Fibroblast of villous mesenchyme (primary cell): ENCODE measurements around the gene TDRD7. TPM values are rescaled to one million over a fixed set of nuclear protein-coding genes. Genes with fewer than 3 reads are reported as not detected.

Experiments used
- DNase-seq: peaks from one replicate; pipeline ENCODE4 v3.0.0-alpha.2; 2010; ENCODE audit warnings: low read depth
- H3K4me3 ChIP-seq: 2 replicates; pipeline ENCODE4 v1.5.1; 2011; ENCODE audit warnings: low read depth, mild to moderate bottlenecking, low read length
- total RNA-seq: library from RNA; depleted of rRNA; stranded (reverse); fragments of >200 nt; gene quantifications from 2 replicates; pipeline ENCODE4 v1.2.3, GENCODE V29; 2012
- TF ChIP-seq, protein P1 (sequence below): IDR thresholded peaks from 2 replicates; pipeline ENCODE4 v1.5.1; 2012; ENCODE audit warnings: low read depth, mild to moderate bottlenecking, low read length; ENCODE audit not compliant: insufficient read depth

TDRD7 gene
- total RNA-seq, 1 donor, result 11.7 TPM

DNA sequence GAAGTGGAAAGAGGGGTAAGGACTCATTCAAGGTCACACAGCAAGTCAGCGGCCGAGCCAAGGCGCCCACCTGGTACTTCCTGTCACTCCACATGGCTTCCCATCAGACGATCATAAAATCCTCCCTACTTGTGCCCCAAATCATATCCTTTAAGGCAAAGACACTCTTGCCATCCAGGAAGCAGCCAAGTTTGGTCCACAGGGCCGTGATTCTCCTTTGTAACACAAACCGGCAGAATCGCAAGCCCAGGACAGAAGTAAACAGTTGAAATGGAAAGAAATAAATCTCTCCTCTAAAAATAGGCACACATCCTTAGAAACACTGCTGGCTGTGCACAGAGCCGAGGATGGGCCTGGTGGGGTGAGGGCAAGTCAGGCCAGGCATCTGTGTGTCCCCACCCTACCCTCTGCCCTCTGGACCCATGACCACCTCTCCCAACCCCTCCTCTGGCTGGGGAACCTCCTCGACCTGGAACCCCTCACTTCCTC lies 120.0 kb downstream of the TDRD7 start:
- DNase-seq, result no peak
- TF ChIP-seq, protein P1, sequence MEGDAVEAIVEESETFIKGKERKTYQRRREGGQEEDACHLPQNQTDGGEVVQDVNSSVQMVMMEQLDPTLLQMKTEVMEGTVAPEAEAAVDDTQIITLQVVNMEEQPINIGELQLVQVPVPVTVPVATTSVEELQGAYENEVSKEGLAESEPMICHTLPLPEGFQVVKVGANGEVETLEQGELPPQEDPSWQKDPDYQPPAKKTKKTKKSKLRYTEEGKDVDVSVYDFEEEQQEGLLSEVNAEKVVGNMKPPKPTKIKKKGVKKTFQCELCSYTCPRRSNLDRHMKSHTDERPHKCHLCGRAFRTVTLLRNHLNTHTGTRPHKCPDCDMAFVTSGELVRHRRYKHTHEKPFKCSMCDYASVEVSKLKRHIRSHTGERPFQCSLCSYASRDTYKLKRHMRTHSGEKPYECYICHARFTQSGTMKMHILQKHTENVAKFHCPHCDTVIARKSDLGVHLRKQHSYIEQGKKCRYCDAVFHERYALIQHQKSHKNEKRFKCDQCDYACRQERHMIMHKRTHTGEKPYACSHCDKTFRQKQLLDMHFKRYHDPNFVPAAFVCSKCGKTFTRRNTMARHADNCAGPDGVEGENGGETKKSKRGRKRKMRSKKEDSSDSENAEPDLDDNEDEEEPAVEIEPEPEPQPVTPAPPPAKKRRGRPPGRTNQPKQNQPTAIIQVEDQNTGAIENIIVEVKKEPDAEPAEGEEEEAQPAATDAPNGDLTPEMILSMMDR, result no peak
- no peak overlapping the region for H3K4me3 ChIP-seq

DNA sequence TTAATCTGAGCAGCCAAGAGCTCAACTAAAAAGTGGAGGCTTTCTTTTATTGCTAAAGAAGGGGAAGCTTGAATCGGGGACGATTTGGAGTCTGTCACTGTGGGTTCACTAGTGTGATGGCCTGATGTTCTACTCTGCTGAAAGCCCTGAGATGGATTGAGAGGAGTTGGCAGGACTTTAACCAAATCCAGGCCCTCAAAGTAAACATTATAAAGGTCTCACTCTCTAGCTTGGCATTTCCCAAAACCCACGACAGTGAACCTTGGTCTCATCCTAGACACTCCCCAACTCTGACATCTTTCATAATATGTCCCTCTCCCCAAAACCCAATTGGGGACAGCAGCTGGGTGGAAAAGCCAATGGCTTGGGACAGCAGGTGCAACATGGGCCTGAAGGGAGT lies 122.3 kb downstream of the TDRD7 start:
- no peak overlapping the region for H3K4me3 ChIP-seq
- TF ChIP-seq, protein P1, result no peak
- DNase-seq, result no peak

DNA sequence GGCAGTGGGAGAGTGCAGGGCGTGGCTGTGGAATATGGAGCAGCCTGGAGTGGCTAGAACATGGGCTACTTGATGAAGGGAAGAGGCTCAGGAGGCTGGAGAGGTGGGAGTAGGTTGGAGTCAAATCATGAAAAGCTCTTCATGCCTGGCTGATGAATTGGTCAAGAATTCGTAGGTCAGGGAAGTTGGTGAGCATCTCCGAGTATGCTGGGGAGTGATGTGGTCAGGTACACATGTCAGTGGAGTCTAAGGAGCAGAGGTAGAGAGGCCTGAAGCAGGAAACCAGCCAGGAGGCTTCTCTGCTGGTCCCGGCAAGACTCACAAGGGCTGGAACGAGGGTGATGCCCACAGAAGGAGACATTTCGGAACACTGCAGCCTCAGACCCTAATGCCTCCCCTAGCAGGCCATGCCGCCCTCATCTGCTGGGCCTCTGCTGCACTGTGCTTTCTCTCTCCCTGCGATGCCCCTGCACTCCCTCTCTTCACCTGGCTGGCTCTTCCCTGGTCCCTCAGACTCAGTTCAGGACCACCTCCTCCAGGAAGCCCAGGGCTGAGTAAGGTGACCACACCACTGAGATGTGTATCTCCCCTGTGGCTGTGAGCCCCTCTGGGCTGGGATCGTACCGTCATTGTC lies 123.2 kb downstream of the TDRD7 start:
- no peak for DNase-seq
- TF ChIP-seq, protein P1, result no peak
- H3K4me3 ChIP-seq, result no peak overlapping the region

DNA sequence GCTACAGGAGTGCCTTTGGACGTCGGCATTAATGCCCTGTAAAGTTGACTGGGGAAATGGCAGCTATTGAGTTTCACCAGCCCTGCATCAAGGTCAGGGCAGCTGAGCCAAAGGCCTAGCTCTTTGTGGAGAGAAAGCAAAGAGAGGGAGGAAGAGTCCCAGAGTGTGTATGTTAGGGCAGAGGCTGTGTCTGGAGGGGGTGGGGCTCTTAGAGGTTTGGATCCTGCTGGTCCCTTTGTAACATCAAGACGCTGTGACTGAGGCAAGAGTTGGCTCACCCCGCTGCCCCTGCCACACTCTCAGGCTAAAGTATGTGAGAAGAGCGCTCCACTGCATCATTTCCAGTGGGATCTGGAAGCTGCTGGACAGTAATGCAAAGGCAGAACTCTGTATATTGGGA lies 123.9 kb downstream of the TDRD7 start:
- TF ChIP-seq, protein P1, result no peak
- H3K4me3 ChIP-seq, result no peak overlapping the region
- no peak for DNase-seq

DNA sequence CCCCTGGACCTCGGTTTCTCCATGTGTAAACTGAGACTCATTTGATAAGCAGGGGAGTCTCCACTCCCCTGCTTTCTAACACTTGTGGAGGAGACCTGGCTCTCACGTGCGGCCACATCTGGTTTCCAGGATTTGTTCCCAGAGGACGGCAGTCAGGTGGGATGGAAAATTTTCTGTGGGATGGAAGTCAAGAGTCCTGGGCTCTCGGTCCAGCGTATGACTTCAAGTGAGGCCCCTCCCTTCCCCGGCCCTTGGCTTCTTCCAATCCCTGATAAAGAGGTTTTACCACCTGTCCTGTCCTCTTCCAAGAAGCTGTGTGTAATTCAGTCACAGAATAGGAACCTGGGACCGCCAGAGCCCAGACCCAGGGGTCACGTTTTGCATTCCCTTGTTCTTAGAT lies 124.6 kb downstream of the TDRD7 start:
- no peak for DNase-seq
- no peak overlapping the region for H3K4me3 ChIP-seq
- TF ChIP-seq, protein P1, result no peak

DNA sequence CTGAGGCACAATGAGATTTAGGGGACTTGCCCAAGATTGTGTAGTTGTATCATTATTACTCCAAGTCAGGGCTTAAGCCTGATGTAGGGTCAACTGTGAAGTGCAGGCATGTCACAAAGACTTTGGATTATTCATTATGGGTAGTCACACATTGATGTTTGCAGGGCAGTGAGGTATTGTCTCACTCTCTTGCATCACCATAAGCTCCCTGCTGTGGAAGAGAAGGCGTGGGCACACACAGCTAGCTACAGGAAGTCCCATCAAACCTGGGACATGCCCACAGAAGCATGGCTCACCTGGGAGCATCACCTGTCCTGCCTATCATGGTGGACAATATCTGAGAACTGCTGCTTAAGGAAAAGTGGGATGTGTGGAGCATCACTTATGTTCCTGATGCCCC lies 131.7 kb downstream of the TDRD7 start:
- DNase-seq, result no peak
- TF ChIP-seq, protein P1, result no peak
- H3K4me3 ChIP-seq, result no peak overlapping the region

DNA sequence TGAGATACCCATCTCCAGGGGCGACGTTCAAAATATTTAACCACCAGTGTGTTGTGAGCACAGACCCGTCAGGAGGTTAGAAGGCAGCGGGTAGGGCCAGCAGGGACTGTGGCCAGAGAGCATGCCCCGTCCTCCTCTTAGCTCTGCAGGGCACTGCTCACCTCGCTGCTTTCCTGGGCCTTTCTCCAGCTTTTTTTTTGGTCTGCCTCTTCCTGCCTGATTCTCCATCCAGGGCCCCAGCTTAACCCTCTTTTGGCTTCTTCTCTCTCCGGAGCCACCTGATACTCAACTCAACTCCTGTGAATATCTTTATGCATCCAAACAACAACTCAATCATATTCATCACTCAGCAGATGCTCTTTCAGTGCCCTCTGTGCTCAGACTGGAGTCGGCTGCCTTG lies 133.6 kb downstream of the TDRD7 start:
- TF ChIP-seq, protein P1, result no peak
- no peak for DNase-seq
- H3K4me3 ChIP-seq, result no peak overlapping the region
